ENCODE results near the gene BCOR.

DNA sequence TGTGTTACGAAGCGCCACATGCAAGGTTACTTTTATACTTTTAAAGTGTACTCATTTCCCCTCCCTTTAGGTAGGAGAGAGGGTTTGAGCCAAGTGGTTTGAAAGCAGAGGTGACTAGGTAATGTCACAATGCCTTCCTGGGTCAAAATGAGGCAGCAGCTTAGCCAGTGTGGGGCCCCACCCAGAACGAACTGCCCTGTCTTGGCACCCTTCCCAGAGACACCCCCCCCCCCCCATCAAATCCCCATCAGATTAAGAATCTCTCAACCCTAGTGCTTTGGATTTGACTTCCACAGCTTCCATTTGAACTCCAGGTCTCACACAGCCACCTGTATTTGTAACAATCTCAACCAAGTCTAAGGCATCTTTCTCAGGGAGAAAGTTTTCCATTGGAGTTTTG, 31.1 kb downstream of the BCOR start:
- TF ChIP-seq, protein P1, sequence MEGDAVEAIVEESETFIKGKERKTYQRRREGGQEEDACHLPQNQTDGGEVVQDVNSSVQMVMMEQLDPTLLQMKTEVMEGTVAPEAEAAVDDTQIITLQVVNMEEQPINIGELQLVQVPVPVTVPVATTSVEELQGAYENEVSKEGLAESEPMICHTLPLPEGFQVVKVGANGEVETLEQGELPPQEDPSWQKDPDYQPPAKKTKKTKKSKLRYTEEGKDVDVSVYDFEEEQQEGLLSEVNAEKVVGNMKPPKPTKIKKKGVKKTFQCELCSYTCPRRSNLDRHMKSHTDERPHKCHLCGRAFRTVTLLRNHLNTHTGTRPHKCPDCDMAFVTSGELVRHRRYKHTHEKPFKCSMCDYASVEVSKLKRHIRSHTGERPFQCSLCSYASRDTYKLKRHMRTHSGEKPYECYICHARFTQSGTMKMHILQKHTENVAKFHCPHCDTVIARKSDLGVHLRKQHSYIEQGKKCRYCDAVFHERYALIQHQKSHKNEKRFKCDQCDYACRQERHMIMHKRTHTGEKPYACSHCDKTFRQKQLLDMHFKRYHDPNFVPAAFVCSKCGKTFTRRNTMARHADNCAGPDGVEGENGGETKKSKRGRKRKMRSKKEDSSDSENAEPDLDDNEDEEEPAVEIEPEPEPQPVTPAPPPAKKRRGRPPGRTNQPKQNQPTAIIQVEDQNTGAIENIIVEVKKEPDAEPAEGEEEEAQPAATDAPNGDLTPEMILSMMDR (IDR thresholded peaks at IDR 0.05; ENCODE audit: borderline replicate concordance, extremely low read depth, low read length, poor library complexity, severe bottlenecking), result no peak
- TF ChIP-seq EZH2 (IDR thresholded peaks at IDR 0.05; ENCODE audit: borderline replicate concordance, low read depth, low read length, severe bottlenecking), result no peak

All from DND-41 (cell line).